ENCODE data around the gene BAIAP2L2. TPM values are rescaled to one million over a fixed set of nuclear protein-coding genes. Genes with fewer than 3 reads are reported as not detected.
A peak's percentile ranks its signal among the peaks of the same experiment; 100 is the strongest.

The BAIAP2L2 gene
- total and polyA plus RNA-seq, 10 of the 15 experiments (the other 5 are each of a cell fraction or from before 2014, with no cell fraction given): 0.08 to 0.38 (median 0.14) TPM; not detected in 6

GRCh38 chr22:38109371-38110001 is 998 bp downstream of the BAIAP2L2 start:
- FAIRE-seq: no peak
- CTCF ChIA-PET: interaction anchor here (3.1 kb wide), 1 partner anchor 57 kb away, joined by 10 read pairs; no protein-coding TSS in a partner anchor
- Histone ChIP-seq H3K79me2 (ENCODE audit: control insufficient read depth, insufficient read depth, low read length) (no peaks in the 10 kb centered on the region), H4K20me1 (ENCODE audit: control insufficient read depth, insufficient read depth) (no peaks in the 10 kb centered on the region), H3K9me3 (replicated peaks; ENCODE audit: control insufficient read depth, insufficient read depth, low read length) (no peaks in the 10 kb centered on the region), H3K4me3 (no peak overlapping the region), H3K36me3 (ENCODE audit: control insufficient read depth in 2 of 2, insufficient read depth in 2 of 2, low read length in 1 of 2) (no peaks in the 10 kb centered on the region), H3K27me3 (replicated peaks in 1 of 2; ENCODE audit: control insufficient read depth in 2 of 2, insufficient read depth in 2 of 2, low read length in 1 of 2) (no peaks in the 10 kb centered on the region), H3K9ac (ENCODE audit: control insufficient read depth, insufficient read depth, low read length) (no peak overlapping the region), H2AFZ (ENCODE audit: control insufficient read depth, low read depth, low read length) (no peak overlapping the region), H3K4me2 (ENCODE audit: control insufficient read depth, insufficient read depth) (no peak overlapping the region), H3K27ac (ENCODE audit: control insufficient read depth, insufficient read depth) (no peak overlapping the region), H3K4me1 (ENCODE audit: control insufficient read depth, insufficient read depth, low read length) (no peaks in the 10 kb centered on the region)
- in situ Hi-C loops (cut with MboI): no loop called here
- RAD21 ChIA-PET (ENCODE audit: unreplicated experiment): no interaction called here
- no peak for DNase-seq (ENCODE audit: low read depth, low spot score)
- peak; percentile 9; the same call in 2 of the 3 replicates for ATAC-seq
- BruUV-seq (replicated peaks): no TSS peak
- 85% methylated on average over 22 of the region's 22 CpGs for WGBS (ENCODE audit: insufficient coverage, insufficient replicate concordance, low lambda C conversion rate, missing lambda C conversion rate)
- POLR2A ChIA-PET: no interaction called here
- TF ChIP-seq ASH2L (IDR thresholded peaks at IDR 0.05; ENCODE audit: borderline replicate concordance, low read depth) (no peak), SREBF2 (IDR thresholded peaks at IDR 0.05; ENCODE audit: low read length) (no peak), YY1 (IDR thresholded peaks at IDR 0.05; ENCODE audit: low read depth, low read length) (no peak), E2F8 (IDR thresholded peaks at IDR 0.05; ENCODE audit: low read depth, partially characterized antibody) (no peak), ZNF217 (IDR thresholded peaks at IDR 0.05) (no peak), TBL1XR1 (IDR thresholded peaks at IDR 0.05; ENCODE audit: low read depth, low read length) (no peak), ZBTB4 (CRISPR knock-in tag; IDR thresholded peaks at IDR 0.05) (no peak), E4F1 (IDR thresholded peaks at IDR 0.05; ENCODE audit: borderline replicate concordance, partially characterized antibody) (no peak), ZBED1 (IDR thresholded peaks at IDR 0.05; ENCODE audit: borderline replicate concordance) (no peak), IKZF2 (IDR thresholded peaks at IDR 0.05) (no peak), HCFC1 (IDR thresholded peaks at IDR 0.05; ENCODE audit: low read length) (no peak), SMAD1 (IDR thresholded peaks at IDR 0.05; ENCODE audit: low read depth, partially characterized antibody) (no peak), PAX8 (IDR thresholded peaks at IDR 0.05) (no peak), NR2F1 (conservative IDR thresholded peaks at IDR 0.05) (no peak), RCOR1 (conservative IDR thresholded peaks at IDR 0.05; ENCODE audit: low read depth, low read length) (no peak), ATF3 (IDR thresholded peaks at IDR 0.05; ENCODE audit: borderline replicate concordance, extremely low read depth, low read depth, low read length) (no peak)
- SMC1A ChIA-PET (ENCODE audit: uncharacterized antibody, unreplicated experiment): no interaction called here
- intact Hi-C loops (cut with micrococcal nuclease; ENCODE audit: unreplicated experiment): loop anchor here (10.0 kb wide), 2 partner anchors 105 to 245 kb away; no protein-coding TSS in a partner anchor

Measured in GM12878 (cell line).